Stomach (tissue), 9 donors: ENCODE measurements around the gene GTF2I. TPM values are rescaled to one million over a fixed set of nuclear protein-coding genes. Genes with fewer than 3 reads are reported as not detected.

Experiments used
- DNase-seq, 2 donors: peaks; one replicate each; pipeline versions ENCODE4 v3.0.0 to v3.0.0-alpha.2; 2013 to 2019
- H3K27ac ChIP-seq, 5 donors: fragments of 200-600 bp in 4 of 5; sonication (generic) in 4 of 5; one replicate each; pipeline ENCODE4 v1.5.1; 2013 to 2019; ENCODE audit warnings: mild to moderate bottlenecking in 1 of 5, moderate library complexity in 1 of 5
- H3K27me3 ChIP-seq, 3 donors: fragments of 200-600 bp; sonication (generic); one replicate each; pipeline ENCODE4 v1.5.1; 2017 to 2019; ENCODE audit warnings: mixed run types in 1 of 3
- H3K36me3 ChIP-seq, 4 donors: fragments of 200-600 bp; sonication (generic); 1 replicate in 3 of 4; 2 replicates in 1 of 4; pipeline ENCODE4 v1.5.1; 2016 to 2019
- H3K4me1 ChIP-seq, 4 donors: fragments of 200-600 bp; sonication (generic); one replicate each; pipeline ENCODE4 v1.5.1; 2016 to 2019
- H3K4me3 ChIP-seq, 4 donors: fragments of 200-600 bp; sonication (generic) in 3 of 4; one replicate each; pipeline ENCODE4 v1.5.1; 2016 to 2019; ENCODE audit warnings: mild to moderate bottlenecking in 1 of 4
- H3K9me3 ChIP-seq, 4 donors: fragments of 200-600 bp; sonication (generic); one replicate each; pipeline ENCODE4 v1.5.1; 2016 to 2019
- EP300 ChIP-seq: sonication (generic); formaldehyde crosslinking; IDR thresholded peaks from one replicate; pipeline ENCODE4 v1.6.1; 2017; ENCODE audit warnings: antibody characterized with exemption
- POLR2A ChIP-seq, 4 donors: fragments of 450-650 bp; IDR thresholded peaks; one replicate each; pipeline ENCODE4 v1.6.1; 2016; ENCODE audit warnings: antibody characterized with exemption in 4 of 4, control low read depth in 2 of 4, mild to moderate bottlenecking in 1 of 4, moderate library complexity in 1 of 4
- POLR2AphosphoS5 ChIP-seq, 3 donors: sonication (generic); formaldehyde crosslinking; IDR thresholded peaks; one replicate each; pipeline ENCODE4 v1.6.1; 2016; ENCODE audit warnings: antibody characterized with exemption in 3 of 3
- WGBS, 5 donors: extraction: QIAGEN DNeasy Blood & Tissue Kit in 3 of 5; methylation state at CpG; one replicate each; pipeline versions ENCODE4 v1.1.5 to v1.1.7; 2013 to 2018; 5-methylcytosine and 5-hydroxymethylcytosine counted together
- intact Hi-C: fragments of 100-400 bp; cut with DNase I; formaldehyde crosslinking; loops from one replicate; pipeline ENCODE4 v1.15.1; 2023; ENCODE audit warnings: low total_unique reads
- polyA plus RNA-seq, 3 donors: library from polyadenylated mRNA; stranded (reverse); fragments of 200-250 nt; gene quantifications; one replicate each; pipeline ENCODE4 v1.2.3, GENCODE V29; 2013
- total RNA-seq, 5 donors: library from RNA; depleted of rRNA; stranded (reverse); fragments of >200 nt; gene quantifications; one replicate each; pipeline versions ENCODE4 v1.1.0 to v1.2.3, GENCODE V29; 2014 to 2016
- TF ChIP-seq, protein P1 (sequence below), 7 experiments: fragments of 450-650 bp in 4 of 7; fragments of 200-600 bp in 3 of 7; sonication (generic) in 3 of 7; IDR thresholded peaks; one replicate each; pipeline ENCODE4 v1.5.1; 2016 to 2019; ENCODE audit warnings: antibody characterized with exemption in 7 of 7, control low read depth in 2 of 7, mild to moderate bottlenecking in 1 of 7
- donor health status: healthy with polysubstance abuse.
- donor health status: Bipolar disorder and iron deficiency.
- donor health status: healthy.

The GTF2I gene
- total and polyA plus RNA-seq, 8 donors: 15.9 to 340 (median 132) TPM

GRCh38 chr7:74709880-74710671 lies 52.6 kb downstream of the GTF2I start:
- 89 to 94% (median 93%) methylated on average over 10 of the region's 10 CpGs for WGBS, 5 donors
- Histone ChIP-seq H3K36me3 (peaks cover 52 to 100% (median 95%) of the 10 kb centered on the region in 4 donors), H3K27me3 (no peaks in the 10 kb centered on the region), H3K4me1 (peaks cover 0 to 17% (median 9%) of the 10 kb centered on the region in 4 donors), H3K4me3 (no peak overlapping the region), H3K27ac (no peak overlapping the region), H3K9me3 (peaks cover 0 to 6% (median 2%) of the 10 kb centered on the region in 4 donors)
- TF ChIP-seq POLR2AphosphoS5 (IDR thresholded peaks at IDR 0.05) (no peak), EP300 (no peak)
- TF ChIP-seq, protein P1, sequence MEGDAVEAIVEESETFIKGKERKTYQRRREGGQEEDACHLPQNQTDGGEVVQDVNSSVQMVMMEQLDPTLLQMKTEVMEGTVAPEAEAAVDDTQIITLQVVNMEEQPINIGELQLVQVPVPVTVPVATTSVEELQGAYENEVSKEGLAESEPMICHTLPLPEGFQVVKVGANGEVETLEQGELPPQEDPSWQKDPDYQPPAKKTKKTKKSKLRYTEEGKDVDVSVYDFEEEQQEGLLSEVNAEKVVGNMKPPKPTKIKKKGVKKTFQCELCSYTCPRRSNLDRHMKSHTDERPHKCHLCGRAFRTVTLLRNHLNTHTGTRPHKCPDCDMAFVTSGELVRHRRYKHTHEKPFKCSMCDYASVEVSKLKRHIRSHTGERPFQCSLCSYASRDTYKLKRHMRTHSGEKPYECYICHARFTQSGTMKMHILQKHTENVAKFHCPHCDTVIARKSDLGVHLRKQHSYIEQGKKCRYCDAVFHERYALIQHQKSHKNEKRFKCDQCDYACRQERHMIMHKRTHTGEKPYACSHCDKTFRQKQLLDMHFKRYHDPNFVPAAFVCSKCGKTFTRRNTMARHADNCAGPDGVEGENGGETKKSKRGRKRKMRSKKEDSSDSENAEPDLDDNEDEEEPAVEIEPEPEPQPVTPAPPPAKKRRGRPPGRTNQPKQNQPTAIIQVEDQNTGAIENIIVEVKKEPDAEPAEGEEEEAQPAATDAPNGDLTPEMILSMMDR (IDR thresholded peaks at IDR 0.05): peak in 1 of 7 experiments; percentile 9
- no peak for DNase-seq
- intact Hi-C loops: no loop called here

DNA sequence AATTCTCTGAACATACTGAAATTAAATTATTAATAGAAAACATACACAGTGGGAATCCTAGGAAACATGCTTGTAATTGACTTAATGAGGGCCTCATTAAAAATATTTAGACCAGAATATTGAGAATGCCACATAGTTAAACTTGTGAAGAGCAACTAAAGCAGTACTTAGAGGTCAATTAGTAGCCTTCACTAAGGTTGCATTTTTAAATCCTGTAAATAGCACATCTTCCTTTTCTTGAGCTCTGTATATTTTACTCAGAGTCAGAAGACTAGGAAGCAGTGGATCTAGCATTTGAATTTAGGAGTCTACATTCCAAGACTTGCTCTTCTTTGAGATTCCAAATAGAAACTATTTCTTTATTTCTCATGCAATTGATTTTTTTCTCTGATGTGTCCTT lies 56.0 kb downstream of the GTF2I start:
- H3K9me3 ChIP-seq: peaks cover 0 to 6% (median 2%) of the 10 kb centered on the region in 4 donors
- H3K27ac ChIP-seq: no peak overlapping the region
- peaks cover 33 to 94% (median 87%) of the 10 kb centered on the region in 4 donors for H3K36me3 ChIP-seq
- no peak overlapping the region for H3K4me3 ChIP-seq
- intact Hi-C loops: no loop called here
- no peak for TF ChIP-seq EP300
- TF ChIP-seq POLR2A (IDR thresholded peaks at IDR 0.05): no peak
- TF ChIP-seq POLR2AphosphoS5 (IDR thresholded peaks at IDR 0.05): no peak
- TF ChIP-seq, protein P1 (IDR thresholded peaks at IDR 0.05): no peak
- peaks cover 0 to 11% (median 6%) of the 10 kb centered on the region in 4 donors for H3K4me1 ChIP-seq
- no peak for DNase-seq
- H3K27me3 ChIP-seq: no peaks in the 10 kb centered on the region

- no peak for DNase-seq
- H3K9me3 ChIP-seq: peaks cover 0 to 6% (median 2%) of the 10 kb centered on the region in 4 donors
- H3K4me1 ChIP-seq: peaks cover 0 to 20% (median 8%) of the 10 kb centered on the region in 4 donors
- WGBS, 5 donors: 78 to 86% (median 84%) methylated on average over 9 of the region's 9 CpGs
- no peaks in the 10 kb centered on the region for H3K27me3 ChIP-seq
- intact Hi-C loops: no loop called here
- peaks cover 27 to 89% (median 79%) of the 10 kb centered on the region in 4 donors for H3K36me3 ChIP-seq
- no peak overlapping the region for H3K4me3 ChIP-seq
- H3K27ac ChIP-seq: no peak overlapping the region
- TF ChIP-seq POLR2AphosphoS5 (IDR thresholded peaks at IDR 0.05) (no peak), POLR2A (IDR thresholded peaks at IDR 0.05) (no peak), EP300 (no peak)
- TF ChIP-seq, protein P1 (IDR thresholded peaks at IDR 0.05): no peak
Observed at GRCh38 chr7:74717889-74718288, 60.4 kb downstream of the GTF2I start.

GRCh38 chr7:74718336-74718735 lies 60.8 kb downstream of the GTF2I start:
- intact Hi-C loops: no loop called here
- Histone ChIP-seq H3K36me3 (peaks cover 27 to 85% (median 75%) of the 10 kb centered on the region in 4 donors), H3K4me1 (peaks cover 0 to 21% (median 8%) of the 10 kb centered on the region in 4 donors), H3K9me3 (peaks cover 0 to 5% (median 2%) of the 10 kb centered on the region in 4 donors), H3K27me3 (no peaks in the 10 kb centered on the region), H3K27ac (no peak overlapping the region), H3K4me3 (no peak overlapping the region)
- 76 to 94% (median 84%) methylated on average over 1 of the region's 1 CpG for WGBS, 5 donors
- TF ChIP-seq, protein P1 (IDR thresholded peaks at IDR 0.05): no peak
- TF ChIP-seq POLR2A (IDR thresholded peaks at IDR 0.05) (no peak), POLR2AphosphoS5 (IDR thresholded peaks at IDR 0.05) (no peak), EP300 (no peak)
- no peak for DNase-seq
